NCI-H2081 treated with DMSO at 0.1 percent for 48 hours (cell line): ENCODE data around the gene CTNNBL1.

Experiments used
- DNase-seq: peaks from one replicate; lab custom pipeline; 2025; lab: John Stamatoyannopoulos, UW

Gene CTNNBL1

GRCh38 chr20:37901654-37902503 lies 208.0 kb downstream of the CTNNBL1 start:
- DNase-seq, result no peak

GRCh38 chr20:37902504-37903313 lies 208.9 kb downstream of the CTNNBL1 start, which contains the start of gene VSTM2L:
Gene VSTM2L (plus strand): TSS chr20:37903127. CDS start chr20:37903351, 224 bp downstream.
- no peak for DNase-seq

- DNase-seq, result no peak
Observed at GRCh38 chr20:37903317-37904007, 209.6 kb downstream of the CTNNBL1 start.

- DNase-seq, result no peak
Observed at GRCh38 chr20:37904008-37904642, 210.3 kb downstream of the CTNNBL1 start.

- DNase-seq, result no peak
Observed at GRCh38 chr20:37904845-37905373, 211.1 kb downstream of the CTNNBL1 start.

- no peak for DNase-seq
Observed at GRCh38 chr20:37905671-37906613, 212.1 kb downstream of the CTNNBL1 start.

- no peak for DNase-seq
Observed at GRCh38 chr20:37907330-37907676, 213.5 kb downstream of the CTNNBL1 start.

GRCh38 chr20:37907677-37908401 lies 214.0 kb downstream of the CTNNBL1 start:
- no peak for DNase-seq

GRCh38 chr20:37911261-37911660 lies 217.4 kb downstream of the CTNNBL1 start:
- DNase-seq, result no peak

GRCh38 chr20:37911838-37912281 lies 218.0 kb downstream of the CTNNBL1 start:
- no peak for DNase-seq

- no peak for DNase-seq
Observed at GRCh38 chr20:37912874-37913273, 219.0 kb downstream of the CTNNBL1 start.

- no peak for DNase-seq
Observed at GRCh38 chr20:37913567-37914366, 219.9 kb downstream of the CTNNBL1 start.

GRCh38 chr20:37914367-37914671 lies 220.5 kb downstream of the CTNNBL1 start:
- no peak for DNase-seq

GRCh38 chr20:37914672-37915433 lies 221.0 kb downstream of the CTNNBL1 start:
- no peak for DNase-seq

GRCh38 chr20:37915434-37915787 lies 221.6 kb downstream of the CTNNBL1 start:
- DNase-seq, result no peak

GRCh38 chr20:37915800-37916570 lies 222.2 kb downstream of the CTNNBL1 start:
- DNase-seq, result no peak

GRCh38 chr20:37917461-37917860 lies 223.6 kb downstream of the CTNNBL1 start:
- DNase-seq, result no peak

GRCh38 chr20:37918035-37918434 lies 224.2 kb downstream of the CTNNBL1 start:
- no peak for DNase-seq
